NCI-H82 treated with DMSO at 0.1 percent for 48 hours (cell line): ENCODE results near the gene TENT5C.

Experiments used
- DNase-seq: peaks from one replicate; lab custom pipeline; 2025; ENCODE audit not compliant: unreplicated experiment; lab: John Stamatoyannopoulos, UW

Gene TENT5C

DNA sequence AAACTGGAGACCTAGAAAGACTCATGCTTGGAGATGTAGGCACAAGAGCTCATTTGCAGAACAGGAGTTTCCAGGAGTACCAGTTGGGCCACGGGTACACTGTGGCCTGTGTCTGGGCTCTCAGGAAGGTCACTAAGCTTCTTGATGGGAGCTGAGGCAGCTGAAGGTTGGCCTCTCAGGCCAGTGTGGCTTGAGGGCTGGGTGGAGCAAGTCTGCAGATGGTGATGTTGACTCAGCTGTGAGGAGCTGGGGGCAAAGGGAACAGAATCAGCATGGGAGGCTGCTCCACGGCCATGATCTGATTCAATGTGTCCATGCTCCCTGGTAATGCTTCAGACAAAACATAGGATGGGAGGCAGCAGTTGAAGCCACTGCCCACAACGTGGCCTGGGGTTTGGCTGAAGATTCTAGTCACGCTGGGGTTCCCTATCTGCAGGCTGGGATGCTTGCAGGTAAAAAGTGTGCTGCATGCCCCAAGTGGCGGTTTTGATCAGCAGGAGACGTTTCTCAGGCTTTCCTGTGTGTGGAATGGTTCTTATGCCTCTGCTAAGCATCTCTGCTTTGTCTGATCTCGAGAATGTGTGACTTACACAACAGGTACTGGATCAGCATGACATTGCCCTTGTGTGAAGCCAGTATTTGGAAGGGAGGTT, 15.4 kb upstream of the TENT5C start:
- DNase-seq, result no peak

DNA sequence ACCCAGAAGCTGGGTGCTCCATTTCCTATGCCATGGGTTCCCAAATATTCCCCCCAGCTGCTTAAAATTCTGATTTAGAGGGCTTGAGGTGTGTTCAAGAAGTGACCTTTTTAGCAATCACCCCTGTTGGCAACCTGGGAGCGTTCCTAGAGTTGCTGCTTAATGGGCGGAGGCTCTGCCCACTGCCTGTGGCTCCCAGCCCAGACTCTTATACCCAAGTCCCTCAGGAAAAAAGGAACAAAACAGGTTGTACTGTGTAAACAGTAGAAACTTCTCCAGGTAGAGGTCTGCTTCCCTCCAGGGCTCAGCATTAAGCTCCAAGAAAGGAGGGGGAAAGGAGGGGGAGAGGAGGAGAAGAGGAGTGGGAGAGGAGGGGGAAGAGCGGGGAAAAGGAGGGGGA, 14.6 kb upstream of the TENT5C start:
- DNase-seq, result no peak

DNA sequence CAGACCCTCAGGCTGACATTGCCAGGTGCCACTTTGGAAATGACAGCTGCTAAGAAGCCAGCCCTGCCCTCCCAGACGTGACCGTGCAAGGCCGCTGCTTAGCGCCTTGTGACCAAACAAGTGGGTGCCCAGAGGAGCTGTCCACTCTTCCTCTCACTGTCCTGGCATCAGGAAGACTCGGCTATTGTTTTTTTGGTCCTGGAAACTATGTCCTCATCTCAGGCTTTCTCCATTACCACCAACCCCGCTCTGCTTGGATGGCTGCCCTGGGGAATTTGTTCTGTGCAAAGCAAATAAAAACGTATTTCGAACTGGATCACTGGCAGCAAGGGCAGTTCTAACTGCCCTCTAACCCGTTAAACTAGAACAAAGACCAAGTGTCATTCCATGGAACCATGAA, 13.7 kb upstream of the TENT5C start:
- no peak for DNase-seq

DNA sequence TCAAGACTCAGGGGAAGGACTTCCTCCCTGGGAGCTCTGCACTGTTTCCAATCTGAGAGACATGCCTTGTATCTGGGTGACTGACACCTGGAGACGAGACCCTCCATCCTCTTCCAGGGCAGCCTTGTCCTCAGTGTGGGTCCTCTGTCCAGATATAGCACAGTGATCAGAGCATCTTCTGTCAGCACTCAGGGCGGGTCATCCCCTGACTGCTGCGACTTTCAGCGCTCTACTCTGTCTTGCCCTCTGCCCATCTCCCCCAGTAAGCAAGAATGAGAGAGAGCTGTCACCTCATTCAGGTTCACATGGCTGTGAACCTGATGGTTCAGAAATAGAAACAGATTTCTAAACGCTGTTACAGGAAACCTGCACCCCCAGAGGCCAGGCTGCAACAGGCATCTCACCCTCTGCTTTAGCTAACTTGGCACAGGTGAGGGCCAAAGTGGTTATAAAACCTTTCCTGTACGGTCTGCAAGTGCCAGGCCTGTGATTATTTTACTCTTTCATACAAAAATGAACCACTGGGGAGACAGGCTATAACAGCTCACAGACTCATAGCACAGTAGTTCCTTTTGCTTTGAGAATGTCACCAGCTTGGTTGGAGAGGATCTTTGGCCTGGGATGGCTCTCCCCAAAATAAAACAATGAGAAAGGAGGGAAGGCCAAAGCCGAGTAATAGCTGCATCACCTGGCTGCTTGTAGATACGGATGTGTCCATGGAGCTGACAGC, 11.4 kb upstream of the TENT5C start:
- no peak for DNase-seq

DNA sequence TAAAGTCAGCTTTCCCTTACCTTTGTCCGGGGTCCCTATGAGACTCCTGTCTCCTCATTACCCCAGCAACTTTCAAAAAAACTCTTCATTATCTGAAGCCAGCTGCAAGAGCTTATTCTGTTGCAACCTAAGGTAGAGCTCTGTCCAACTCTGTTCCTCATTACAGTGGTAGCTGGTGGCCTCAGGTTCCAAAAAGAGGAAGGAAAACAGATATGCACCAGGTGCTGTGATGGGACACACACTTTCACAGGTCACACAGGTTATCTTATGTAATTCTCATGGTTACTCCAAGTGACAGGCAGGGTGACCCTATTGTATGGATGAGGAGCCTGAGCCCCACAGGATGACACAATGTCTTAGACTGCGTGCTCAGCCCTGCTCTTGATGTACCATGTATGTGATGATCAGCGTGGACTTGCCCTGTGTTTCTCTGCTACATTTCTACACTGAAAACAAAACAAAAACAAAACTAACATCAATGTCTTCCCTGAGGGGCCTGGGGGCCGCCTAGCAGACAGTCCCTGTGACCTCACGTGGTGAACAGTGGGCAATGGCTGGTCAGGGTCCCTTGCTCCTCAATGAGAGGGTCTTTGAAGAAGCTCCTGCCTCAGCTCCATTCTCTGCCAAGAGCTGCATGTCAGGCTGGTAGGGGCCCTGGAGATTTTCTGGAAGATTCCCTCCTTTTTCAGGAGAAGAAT, 9.7 kb upstream of the TENT5C start:
- DNase-seq, result no peak

DNA sequence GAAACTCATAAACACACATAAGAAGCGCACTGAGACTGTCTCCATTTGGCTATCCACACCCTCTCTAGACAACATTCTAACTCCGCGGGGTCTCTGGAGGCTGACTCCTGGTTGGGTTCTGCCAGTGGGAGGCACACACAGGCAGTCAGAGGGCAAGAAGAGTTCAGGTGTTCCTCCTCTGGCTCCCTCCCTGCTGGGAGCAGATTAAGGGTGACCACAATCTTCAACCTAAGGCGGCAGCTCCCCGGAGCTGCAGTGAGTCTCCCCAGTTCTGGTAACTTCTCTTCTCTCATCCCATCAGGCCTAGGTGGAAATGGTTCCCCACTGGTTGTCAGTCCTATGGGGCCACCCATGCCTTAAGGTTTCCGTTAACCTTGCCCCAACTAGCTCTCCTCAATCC, 7.4 kb upstream of the TENT5C start:
- DNase-seq, result no peak

DNA sequence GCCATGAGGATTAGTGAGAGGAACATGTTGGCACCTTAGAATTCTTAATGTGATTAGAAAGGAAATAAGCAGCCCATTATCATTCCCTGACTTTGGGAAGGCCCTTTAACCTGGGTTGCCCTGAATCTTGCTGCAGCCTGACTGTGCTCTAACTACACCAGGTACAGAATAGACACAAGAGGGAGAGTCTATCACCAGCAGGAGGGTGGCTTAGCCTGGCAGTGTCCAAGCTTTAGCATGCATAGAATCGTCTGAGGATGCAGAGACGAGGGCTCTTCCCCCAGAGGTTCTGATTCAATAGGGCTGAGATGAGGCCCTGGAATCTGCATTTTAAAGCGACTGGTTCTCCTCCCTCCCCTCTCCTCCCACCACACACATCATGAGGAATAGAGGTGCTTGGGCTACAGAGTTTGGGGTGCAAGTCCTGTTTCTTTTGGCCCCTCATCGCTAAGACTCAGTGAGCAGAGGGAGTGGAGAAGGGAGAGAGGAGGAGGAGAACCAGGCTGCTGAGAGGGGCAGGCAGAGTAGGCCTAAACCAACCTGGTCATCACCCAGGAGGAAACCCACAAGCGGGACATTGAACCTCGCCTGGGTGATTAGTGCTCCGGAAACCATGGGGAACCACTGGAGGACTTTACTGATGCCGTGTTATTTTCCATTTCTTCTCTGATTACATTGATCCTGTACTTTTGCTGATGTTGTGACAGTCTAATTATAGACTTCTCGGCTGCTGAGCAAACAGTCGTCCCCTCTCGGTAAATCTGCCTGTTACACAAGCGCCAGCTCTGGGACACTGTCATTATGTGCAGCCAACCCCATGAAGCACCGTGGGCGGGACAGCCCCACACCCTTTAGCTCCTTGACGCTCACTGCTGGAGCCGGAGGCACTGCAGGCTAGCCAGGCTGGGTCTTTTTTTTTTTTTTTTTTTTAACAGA, 6.3 kb upstream of the TENT5C start:
- peak; percentile 38 for DNase-seq

DNA sequence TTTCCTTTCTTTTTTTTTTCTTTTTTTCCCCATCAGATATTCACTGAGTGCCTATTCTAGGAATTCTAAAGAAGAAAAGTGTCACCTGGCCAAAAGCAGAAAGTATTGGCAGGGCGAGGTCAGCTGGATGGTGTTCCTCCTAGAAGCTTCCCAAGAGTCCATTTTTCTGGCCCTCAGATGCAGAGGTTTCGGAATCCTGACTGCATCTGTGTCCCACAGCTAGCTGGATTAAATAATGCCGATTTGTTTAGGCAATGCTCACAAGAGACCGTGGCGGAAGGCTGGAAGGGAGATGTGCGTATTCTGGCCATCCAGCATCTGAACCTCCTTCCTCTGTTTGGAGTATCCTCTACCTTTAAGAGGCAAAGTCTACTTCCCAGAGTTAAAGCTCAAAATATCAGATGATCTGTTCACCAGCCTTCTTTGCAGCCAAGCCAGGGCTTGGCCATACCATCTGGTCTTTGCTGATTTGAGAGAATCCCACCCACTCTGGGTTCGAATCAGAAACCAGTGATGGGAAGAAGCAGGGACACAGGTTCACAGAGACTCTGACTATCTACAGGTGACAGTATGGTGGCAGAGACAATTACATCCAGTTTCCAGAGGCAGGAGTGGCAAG, 5.4 kb upstream of the TENT5C start:
- DNase-seq, result no peak

DNA sequence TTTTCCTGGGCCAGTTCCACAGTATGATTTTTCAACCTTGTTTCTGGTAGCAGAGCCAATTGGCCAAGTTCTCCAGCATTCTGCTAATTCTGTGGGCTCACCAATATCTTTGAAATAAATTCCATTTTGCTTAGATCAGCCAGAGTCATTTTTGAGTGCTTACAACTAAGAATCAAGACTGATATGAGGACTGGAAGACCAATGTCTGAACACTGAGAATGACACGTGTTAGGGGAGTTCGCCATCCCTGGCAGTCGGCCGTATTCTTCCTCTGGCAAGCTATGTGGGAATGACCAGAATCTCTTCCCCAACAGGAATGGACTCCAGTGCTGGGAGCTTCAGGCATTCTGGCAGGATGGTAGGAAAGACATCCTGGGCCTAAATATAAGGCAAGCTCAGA, 4.9 kb upstream of the TENT5C start:
- DNase-seq, result no peak

DNA sequence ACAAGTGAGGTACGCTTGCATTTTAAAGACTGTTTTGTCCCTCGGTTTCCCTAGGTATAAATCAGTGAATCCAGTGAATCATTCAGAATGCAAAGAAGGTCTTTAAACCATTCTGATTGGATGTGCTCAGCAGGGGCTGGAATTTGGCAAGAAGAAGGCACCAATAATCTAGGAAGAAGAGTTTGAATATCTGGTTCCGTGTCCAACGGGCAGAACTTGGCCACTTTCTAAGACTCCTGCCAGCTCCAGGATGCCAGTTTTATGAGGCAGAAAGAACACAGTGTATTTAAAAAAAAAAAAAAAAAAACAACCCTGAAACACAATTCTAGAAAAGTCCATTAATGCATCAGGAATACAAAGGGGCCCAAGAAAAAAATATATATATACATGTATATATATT, 3.0 kb upstream of the TENT5C start:
- DNase-seq, result no peak

DNA sequence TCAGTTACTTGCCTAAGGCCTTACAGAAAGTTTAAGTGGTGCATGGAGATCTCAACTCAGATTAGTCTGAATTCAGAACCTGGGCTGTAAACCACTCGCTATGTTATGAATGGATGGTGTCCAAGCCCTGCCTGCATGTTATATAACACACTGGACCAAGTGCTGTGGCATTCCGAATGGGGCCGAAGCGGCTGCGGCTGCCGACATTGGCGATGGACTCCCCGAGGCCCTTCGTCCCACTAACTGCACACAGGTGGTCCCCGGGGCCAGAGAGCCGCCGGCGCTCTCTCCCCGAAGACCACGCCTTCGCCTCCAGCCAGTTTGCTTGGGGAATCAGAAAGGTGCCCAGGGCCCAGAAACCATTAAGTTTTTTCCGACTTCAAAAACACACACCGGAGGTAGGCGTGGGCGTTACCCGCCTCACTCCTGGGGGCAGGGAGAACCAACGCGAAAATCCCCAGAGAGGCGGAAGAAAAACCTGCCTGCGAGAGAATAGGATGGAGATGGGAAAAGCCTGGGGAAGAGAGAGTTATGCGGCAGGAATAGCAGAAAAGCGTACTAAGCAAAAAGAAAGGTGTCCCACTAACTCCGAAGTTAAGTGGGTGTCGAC, 579 bp upstream of the TENT5C start:
- no peak for DNase-seq

DNA sequence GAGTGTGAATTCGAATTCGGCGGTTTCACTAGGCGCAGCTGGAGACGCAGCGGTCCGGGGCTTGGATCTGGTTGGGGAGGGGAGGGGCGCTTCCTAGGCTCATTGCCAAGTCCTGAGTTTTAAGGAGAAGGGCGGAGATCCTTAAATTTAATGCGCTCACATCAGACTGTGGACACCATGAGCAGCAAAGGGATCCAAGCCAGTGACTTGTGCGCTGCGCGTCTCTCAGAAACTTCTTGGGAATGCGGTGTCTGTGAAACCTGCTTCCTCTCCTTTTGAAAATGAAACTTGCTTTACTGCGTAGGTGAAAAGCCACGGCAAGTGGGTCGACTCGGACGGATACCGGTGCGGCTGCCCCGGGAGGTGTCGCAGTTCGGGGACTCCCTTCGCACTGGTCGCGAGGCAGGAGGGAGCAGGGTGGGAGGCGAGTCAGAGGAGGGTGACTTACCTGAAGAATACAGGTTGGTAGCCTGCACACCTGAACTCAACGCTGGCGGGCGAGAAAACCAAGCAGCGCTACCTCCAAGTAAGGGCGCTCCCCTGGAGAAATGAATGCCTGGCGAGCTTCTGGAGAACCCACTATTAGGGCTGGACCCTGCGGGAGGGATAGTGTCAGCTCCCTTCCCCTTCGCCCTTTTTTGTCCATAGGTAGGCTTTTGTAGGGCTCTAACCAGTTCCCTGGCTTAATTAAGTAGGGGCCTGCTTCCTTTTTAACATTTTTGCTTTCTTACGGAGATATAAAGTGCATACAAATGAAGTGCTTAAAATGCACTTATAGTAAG, 992 bp downstream of the TENT5C start:
- no peak for DNase-seq

DNA sequence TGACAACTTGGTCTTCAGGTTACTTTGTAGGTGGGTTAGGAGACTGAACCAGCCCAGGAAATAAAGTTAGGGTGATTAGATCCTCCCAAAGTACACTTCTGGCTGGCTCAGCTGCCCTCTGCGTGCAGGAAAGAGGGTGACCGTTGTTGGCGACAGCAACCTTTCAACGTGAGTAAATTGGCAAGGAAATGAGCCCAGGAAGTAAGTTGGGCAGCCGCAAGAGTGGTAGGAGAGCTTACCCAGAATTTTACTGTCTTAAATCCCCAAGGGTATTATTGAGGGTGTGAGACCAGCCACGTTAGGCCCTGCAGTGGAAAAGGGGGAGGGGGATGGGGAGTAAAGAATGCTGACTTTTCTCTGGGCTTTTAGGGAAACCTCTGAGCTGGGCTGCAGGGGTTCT, 1.6 kb downstream of the TENT5C start:
- DNase-seq, result no peak

DNA sequence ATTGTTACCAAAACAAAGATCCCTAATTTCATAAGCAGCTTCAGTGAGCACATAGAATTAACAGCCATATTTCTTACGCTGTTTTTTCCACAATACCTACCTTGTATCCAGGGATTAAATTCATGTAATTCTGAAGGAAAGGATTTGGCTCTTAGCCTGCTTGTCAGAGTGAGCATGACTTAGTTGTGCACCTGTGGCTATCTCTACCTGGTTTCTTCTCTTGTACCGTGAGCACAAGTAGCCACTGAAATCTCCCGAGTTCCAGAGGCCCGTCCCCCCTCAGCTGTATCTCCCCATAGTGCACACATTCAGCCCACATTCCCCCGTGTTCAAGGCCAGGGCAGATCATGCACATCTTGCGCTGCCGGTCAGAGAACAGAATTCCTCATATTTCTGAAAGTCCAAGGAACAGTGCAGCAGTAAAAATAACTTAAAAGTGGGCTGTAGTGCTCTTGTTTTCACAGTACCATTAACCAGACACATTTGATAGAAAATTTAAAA, 2.3 kb downstream of the TENT5C start:
- DNase-seq, result no peak

DNA sequence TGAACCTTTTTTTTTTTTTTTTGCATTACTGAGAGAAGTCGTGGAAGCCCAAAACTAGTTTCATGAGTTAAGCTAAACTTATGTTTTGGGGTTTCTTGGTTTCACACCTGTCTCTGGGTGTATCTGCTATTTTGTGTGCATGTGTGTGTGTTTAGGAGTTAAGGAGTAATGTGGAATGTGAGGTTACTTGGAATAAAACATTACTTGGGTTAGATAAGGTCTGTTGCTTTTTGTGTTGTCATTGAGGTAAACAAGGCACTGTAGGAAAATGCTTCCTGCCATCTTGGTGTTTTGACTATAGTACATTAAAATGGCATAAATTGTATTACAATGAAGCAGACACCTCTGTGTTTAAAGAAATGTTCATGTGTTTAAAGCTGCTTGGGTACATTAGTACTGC, 2.9 kb downstream of the TENT5C start:
- DNase-seq, result no peak

DNA sequence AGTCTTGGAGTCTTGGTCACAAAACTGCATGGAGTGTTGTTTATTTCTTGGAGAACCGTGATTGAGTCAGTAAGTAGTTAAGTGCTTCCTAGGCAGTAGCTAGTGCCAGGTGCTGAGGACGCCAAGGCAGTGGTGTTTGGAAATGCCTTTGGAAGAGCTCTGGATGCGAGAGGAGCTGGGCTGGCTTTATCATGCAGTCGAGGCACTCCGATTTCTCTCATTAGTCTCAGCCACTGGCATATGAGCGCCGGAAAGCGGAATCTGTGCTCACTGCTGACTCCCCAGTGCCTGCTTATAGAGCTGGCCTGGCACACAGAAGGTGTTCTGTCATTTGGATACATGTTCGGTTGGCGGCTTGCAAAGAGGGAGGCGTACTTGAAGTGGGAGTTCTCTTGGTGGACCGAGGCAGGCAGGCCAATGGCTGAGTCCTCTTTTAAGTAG, 3.6 kb downstream of the TENT5C start:
- DNase-seq, result no peak

DNA sequence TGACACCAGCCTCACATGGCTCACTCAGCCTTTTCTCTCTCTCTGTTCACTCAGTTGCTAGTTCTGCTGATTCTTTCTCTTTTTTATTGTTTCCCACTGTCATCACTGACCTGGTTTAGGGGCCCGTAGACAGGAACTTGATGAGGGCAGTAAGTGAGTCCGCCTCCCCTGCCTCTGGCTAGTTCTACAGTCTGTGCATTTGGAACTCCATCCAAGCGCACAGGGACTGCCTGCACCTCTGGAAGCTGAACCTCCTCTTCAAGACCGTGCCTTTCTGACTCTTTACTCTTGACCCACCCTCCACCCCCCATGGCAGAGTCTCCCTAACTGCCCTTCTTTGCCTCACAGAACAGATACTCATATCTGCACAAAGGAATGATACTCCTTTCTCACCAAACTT, 4.2 kb downstream of the TENT5C start:
- no peak for DNase-seq

DNA sequence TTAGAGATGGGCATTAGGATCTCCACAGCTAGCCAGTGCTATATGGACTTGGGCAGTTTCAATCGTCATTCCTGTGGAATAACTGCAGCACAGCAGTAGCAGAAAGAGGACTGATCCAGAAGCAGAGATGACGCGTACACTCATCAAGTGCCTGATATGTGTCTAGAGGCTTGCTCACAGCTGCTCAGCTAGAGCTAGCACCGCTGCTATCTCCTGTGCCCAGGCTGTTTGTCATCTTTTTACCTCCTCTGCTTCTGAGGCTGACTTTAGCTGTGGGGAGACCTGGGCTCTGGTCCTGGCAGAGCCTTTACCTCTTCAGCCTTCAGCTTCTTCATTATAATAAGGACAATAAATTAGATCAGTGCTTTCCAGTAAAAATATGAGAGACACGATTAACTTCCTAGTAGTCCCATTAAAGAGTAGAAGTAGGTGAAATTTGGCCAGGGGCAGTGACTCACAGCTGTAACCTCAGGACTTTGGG, 5.3 kb downstream of the TENT5C start:
- no peak for DNase-seq

DNA sequence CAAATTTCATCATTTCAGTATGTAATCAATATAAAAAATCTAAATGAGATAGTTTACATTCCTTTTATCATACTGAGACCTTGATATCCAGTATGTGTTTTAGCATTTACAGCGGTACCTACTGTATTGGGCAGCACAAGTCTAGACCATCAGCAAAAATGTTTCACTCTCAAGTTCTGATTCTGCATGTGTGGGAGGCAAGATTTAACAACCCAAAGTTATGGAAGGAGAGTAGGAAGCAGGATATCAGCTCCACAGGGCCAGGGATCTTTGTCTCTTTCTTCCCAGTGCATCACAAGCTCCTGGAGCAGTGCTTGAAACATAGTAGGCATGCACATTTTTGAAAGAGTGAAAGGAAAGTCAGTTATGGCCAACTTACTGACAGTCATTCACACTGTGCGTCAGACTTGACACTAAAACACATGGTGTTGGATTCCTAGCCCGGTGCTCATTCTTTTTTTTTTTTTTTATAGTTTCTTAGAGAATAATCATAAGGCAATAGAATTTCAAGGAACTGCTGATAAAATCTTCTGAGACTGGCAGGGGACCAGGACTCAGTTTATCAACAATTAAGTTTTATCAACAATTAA, 6.1 kb downstream of the TENT5C start:
- no peak for DNase-seq
